VCaP (cell line): ENCODE results near the gene RAD51D.
"Not testable (repeated sequence)": the region's sequence is repeated elsewhere in the genome, so short reads cannot be mapped to it uniquely, and the experiment has no call there.

Experiments used
- H3K27ac ChIP-seq: fragments of 450-650 bp; 2 replicates; pipeline ENCODE4 v1.5.1; 2017
- CTCF ChIP-seq: fragments of 450-650 bp; conservative IDR thresholded peaks from 2 replicates; pipeline ENCODE4 v1.5.1; 2017; ENCODE audit warnings: mild to moderate bottlenecking, moderate library complexity

The RAD51D gene

GRCh38 chr17:35127751-35128514 is 8.3 kb upstream of the RAD51D start:
- H3K27ac ChIP-seq: no peak overlapping the region
- TF ChIP-seq CTCF: no peak

GRCh38 chr17:35121315-35121714 is 1.7 kb upstream of the RAD51D start, which contains the start of gene FNDC8:
Gene FNDC8, plus strand, starts transcription at chr17:35121615. Its CDS starts 79 bp downstream, at chr17:35121694.
- H3K27ac ChIP-seq: peak within 1 kb of the TSS; percentile 89
- no peak for TF ChIP-seq CTCF

- peak overlapping the region; percentile 89; the same call in 1 of the 2 replicates for H3K27ac ChIP-seq
Observed at GRCh38 chr17:35117984-35118383, 1.7 kb downstream of the RAD51D start.

GRCh38 chr17:35116845-35117244 is 2.8 kb downstream of the RAD51D start:
- no peak for TF ChIP-seq CTCF
- H3K27ac ChIP-seq: no peak overlapping the region

More at GRCh38 chr17:35117984-35118383, 1.7 kb downstream of the RAD51D start:
- peak; percentile 71 for TF ChIP-seq CTCF

- H3K27ac ChIP-seq: not testable (repeated sequence)
Observed at GRCh38 chr17:35110791-35111190, 8.9 kb downstream of the RAD51D start.

GRCh38 chr17:35104844-35105450 is 14.7 kb downstream of the RAD51D start:
- H3K27ac ChIP-seq: no peak overlapping the region
- TF ChIP-seq CTCF: no peak

GRCh38 chr17:35103271-35103670 is 16.4 kb downstream of the RAD51D start:
- H3K27ac ChIP-seq: no peak overlapping the region
- no peak for TF ChIP-seq CTCF

GRCh38 chr17:35101725-35102124 is 17.9 kb downstream of the RAD51D start:
- no peak for TF ChIP-seq CTCF
- H3K27ac ChIP-seq: no peak overlapping the region
